ENCODE results near the gene KIAA1217.

The KIAA1217 gene

DNA sequence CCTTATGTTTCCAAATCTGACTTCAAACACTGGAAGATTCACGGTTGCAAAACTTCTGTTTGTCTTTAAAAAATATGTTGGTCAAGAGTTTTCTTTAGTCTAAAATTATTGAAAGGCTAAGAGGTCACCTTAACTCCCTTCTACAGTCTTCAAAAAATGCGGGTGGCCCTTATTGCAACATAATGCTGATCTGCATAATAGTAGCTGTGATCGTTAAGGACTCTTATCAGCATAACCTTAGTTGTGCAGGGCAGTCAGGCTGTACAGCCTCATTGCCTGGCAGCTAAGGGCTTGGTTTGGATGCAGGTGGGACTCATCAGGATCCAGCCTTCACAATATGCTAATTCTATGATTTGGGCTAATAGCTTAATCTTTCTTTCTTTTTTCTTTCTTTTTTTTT, 15.0 kb downstream of the KIAA1217 start:
- in situ Hi-C loops (cut with MboI; ENCODE audit: low sequenced_read_pairs, unreplicated experiment): no loop called here
- DNase-seq (ENCODE audit: low spot score): no peak
- TF ChIP-seq CTCF (IDR thresholded peaks at IDR 0.05; ENCODE audit: borderline replicate concordance, control extremely low read depth, extremely low read depth, insufficient read depth, missing control alignments): no peak

DNA sequence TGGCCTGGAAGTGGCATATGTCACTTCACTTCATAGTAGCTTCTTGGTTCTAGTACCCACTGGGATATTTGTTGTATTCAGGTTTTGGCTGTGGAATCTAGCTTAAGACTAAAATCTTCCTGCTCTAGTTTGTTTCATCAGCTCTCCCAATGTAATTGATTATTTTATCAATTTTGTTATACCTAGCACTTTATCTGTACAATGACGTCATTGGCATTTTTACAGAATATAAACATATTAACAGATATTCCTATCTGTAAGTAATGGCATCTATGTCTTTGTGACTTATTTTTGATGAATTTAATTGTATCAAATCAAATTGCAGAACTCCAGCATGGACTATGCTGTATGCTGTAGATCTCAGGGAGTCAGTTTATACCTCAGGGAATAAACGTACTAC, 19.7 kb downstream of the KIAA1217 start:
- TF ChIP-seq CTCF (IDR thresholded peaks at IDR 0.05; ENCODE audit: borderline replicate concordance, control extremely low read depth, extremely low read depth, insufficient read depth, missing control alignments): no peak
- DNase-seq (ENCODE audit: low spot score): no peak
- in situ Hi-C loops (cut with MboI; ENCODE audit: low sequenced_read_pairs, unreplicated experiment): no loop called here

DNA sequence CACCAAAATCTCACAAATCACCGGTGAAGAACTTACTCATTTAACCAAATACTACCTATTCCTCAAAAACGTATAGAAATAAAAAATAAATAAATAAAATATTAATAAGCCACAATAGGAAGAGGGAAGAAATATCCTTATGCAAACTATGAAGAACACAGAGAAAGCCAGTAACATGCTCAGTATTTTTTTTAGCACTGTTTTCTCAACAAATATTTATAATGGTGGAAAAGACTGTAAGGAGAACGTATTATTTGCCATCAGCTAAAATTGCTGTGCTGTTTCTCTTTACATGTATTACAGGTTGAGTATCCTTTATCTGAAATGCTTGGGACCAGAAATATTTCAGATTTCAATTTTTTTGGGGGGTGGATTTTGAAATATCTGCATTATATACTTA, 21.0 kb downstream of the KIAA1217 start:
- DNase-seq (ENCODE audit: low spot score): no peak
- in situ Hi-C loops (cut with MboI; ENCODE audit: low sequenced_read_pairs, unreplicated experiment): no loop called here

DNA sequence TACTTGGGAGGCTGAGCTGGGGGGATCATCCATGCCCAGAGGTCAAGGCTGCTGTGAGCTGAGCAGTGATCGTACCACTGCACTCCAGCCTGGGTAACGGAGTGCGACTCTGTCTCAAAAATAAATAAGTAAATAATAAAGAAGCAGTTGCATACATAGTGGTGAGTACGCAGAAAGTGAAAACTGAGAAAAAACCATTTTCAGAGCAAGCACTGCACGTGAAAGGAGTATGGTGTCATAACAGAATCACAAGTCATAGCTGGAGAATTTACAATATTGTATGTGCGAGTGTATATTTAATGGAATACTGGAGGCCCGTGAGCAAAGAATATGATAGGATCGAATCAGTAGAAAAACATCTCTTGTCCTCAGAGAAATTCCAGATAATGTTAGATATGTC, 22.3 kb downstream of the KIAA1217 start:
- DNase-seq (ENCODE audit: low spot score): no peak
- TF ChIP-seq CTCF (IDR thresholded peaks at IDR 0.05; ENCODE audit: borderline replicate concordance, control extremely low read depth, extremely low read depth, insufficient read depth, missing control alignments): no peak
- in situ Hi-C loops (cut with MboI; ENCODE audit: low sequenced_read_pairs, unreplicated experiment): no loop called here

More for the DNA sequence above, 21.0 kb downstream of the KIAA1217 start:
- TF ChIP-seq CTCF (IDR thresholded peaks at IDR 0.05; ENCODE audit: borderline replicate concordance, control extremely low read depth, extremely low read depth, insufficient read depth, missing control alignments): no peak

DNA sequence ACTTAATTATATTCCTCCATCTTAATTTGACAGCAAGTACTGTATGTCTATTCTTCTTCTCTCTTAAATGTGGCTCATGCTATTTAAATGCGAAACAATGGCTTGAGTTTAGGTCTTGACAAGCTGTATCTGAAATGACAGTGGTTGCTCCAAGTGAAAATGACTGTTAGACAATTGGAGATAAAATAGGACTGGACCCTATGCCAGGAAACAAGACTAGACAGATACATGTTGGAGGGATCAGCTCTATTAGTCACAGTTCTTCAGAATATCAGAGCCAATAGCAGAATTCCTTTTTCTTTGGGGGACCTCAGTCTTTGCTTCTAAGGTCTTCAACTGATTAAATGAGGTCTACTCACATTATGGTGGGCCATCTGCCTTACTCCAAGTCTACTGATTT, 25.8 kb downstream of the KIAA1217 start:
- DNase-seq (ENCODE audit: low spot score): no peak
- no peak for TF ChIP-seq CTCF (IDR thresholded peaks at IDR 0.05; ENCODE audit: borderline replicate concordance, control extremely low read depth, extremely low read depth, insufficient read depth, missing control alignments)
- in situ Hi-C loops (cut with MboI; ENCODE audit: low sequenced_read_pairs, unreplicated experiment): no loop called here

DNA sequence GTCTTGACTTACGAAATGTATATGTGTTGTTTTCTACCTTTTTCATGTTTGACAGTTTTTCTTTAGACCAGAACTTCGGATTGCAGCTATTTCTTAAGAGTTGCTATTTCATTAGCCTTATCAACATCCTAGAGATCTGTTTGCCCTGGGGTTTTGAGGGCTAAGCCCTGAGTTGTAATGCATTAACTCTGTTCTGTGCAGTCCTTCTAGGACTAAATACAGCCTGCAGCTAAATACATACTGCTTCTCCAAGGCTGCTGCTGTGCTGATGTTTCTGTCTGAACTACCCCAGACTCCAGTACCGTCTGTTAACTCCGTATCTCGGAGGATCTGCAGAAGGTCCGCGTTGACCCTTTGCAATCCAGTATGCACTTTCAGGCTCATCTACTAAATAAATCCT, 26.5 kb downstream of the KIAA1217 start:
- in situ Hi-C loops (cut with MboI; ENCODE audit: low sequenced_read_pairs, unreplicated experiment): no loop called here
- no peak for DNase-seq (ENCODE audit: low spot score)
- TF ChIP-seq CTCF (IDR thresholded peaks at IDR 0.05; ENCODE audit: borderline replicate concordance, control extremely low read depth, extremely low read depth, insufficient read depth, missing control alignments): no peak
